Fibroblast of lung (primary cell): ENCODE measurements around the gene NOX4.

Experiments
- CTCF ChIP-seq, 2 donors: IDR thresholded peaks in 1 of 2; conservative IDR thresholded peaks in 1 of 2; 1 replicate in 1 of 2; 2 replicates in 1 of 2; pipeline ENCODE4 v1.5.1; 2011 to 2012; ENCODE audit warnings: low read length in 2 of 2, control low read depth in 1 of 2, inconsistent platforms in 1 of 2, low read depth in 1 of 2, mild to moderate bottlenecking in 1 of 2
- EZH2 ChIP-seq: IDR thresholded peaks from 2 replicates; pipeline ENCODE4 v1.5.1; 2012; ENCODE audit warnings: low read length, control low read depth, mild to moderate bottlenecking; ENCODE audit errors: missing control alignments

GRCh38 chr11:89495951-89496350, 4.8 kb upstream of the NOX4 start:
- TF ChIP-seq CTCF (conservative IDR thresholded peaks at IDR 0.05 in 1 of 2, IDR thresholded peaks at IDR 0.05 in 1 of 2; ENCODE audit: low read depth in 1 of 2, low read length in 2 of 2) (no peak), EZH2 (no peak)
